Fibroblast of lung (primary cell): ENCODE data around the gene PKD2L2.

Experiments
- CTCF ChIP-seq, 2 donors: IDR thresholded peaks in 1 of 2; conservative IDR thresholded peaks in 1 of 2; 1 replicate in 1 of 2; 2 replicates in 1 of 2; pipeline ENCODE4 v1.5.1; 2011 to 2012; ENCODE audit warnings: low read length in 2 of 2, control low read depth in 1 of 2, inconsistent platforms in 1 of 2, low read depth in 1 of 2, mild to moderate bottlenecking in 1 of 2
- EZH2 ChIP-seq: IDR thresholded peaks from 2 replicates; pipeline ENCODE4 v1.5.1; 2012; ENCODE audit warnings: low read length, control low read depth, mild to moderate bottlenecking; ENCODE audit errors: missing control alignments

- TF ChIP-seq CTCF (conservative IDR thresholded peaks at IDR 0.05 in 1 of 2, IDR thresholded peaks at IDR 0.05 in 1 of 2; ENCODE audit: low read depth in 1 of 2, low read length in 2 of 2) (no peak), EZH2 (no peak)
These were observed 7.3 kb downstream of the PKD2L2 start for GRCh38 chr5:137896560-137896959.
